Stomach (tissue), 9 donors: ENCODE data around the gene TSPAN17. TPM values are rescaled to one million over a fixed set of nuclear protein-coding genes. Genes with fewer than 3 reads are reported as not detected.
A peak's percentile ranks its signal among the peaks of the same experiment; 100 is the strongest.

Experiments
- DNase-seq, 2 donors: peaks; one replicate each; pipeline versions ENCODE4 v3.0.0 to v3.0.0-alpha.2; 2013 to 2019
- H3K27ac ChIP-seq, 5 donors: fragments of 200-600 bp in 4 of 5; sonication (generic) in 4 of 5; one replicate each; pipeline ENCODE4 v1.5.1; 2013 to 2019; ENCODE audit warnings: mild to moderate bottlenecking in 1 of 5, moderate library complexity in 1 of 5
- H3K27me3 ChIP-seq, 3 donors: fragments of 200-600 bp; sonication (generic); one replicate each; pipeline ENCODE4 v1.5.1; 2017 to 2019; ENCODE audit warnings: mixed run types in 1 of 3
- H3K36me3 ChIP-seq, 4 donors: fragments of 200-600 bp; sonication (generic); 1 replicate in 3 of 4; 2 replicates in 1 of 4; pipeline ENCODE4 v1.5.1; 2016 to 2019
- H3K4me1 ChIP-seq, 4 donors: fragments of 200-600 bp; sonication (generic); one replicate each; pipeline ENCODE4 v1.5.1; 2016 to 2019
- H3K4me3 ChIP-seq, 4 donors: fragments of 200-600 bp; sonication (generic) in 3 of 4; one replicate each; pipeline ENCODE4 v1.5.1; 2016 to 2019; ENCODE audit warnings: mild to moderate bottlenecking in 1 of 4
- H3K9me3 ChIP-seq, 4 donors: fragments of 200-600 bp; sonication (generic); one replicate each; pipeline ENCODE4 v1.5.1; 2016 to 2019
- EP300 ChIP-seq: sonication (generic); formaldehyde crosslinking; IDR thresholded peaks from one replicate; pipeline ENCODE4 v1.6.1; 2017; ENCODE audit warnings: antibody characterized with exemption
- POLR2A ChIP-seq, 4 donors: fragments of 450-650 bp; IDR thresholded peaks; one replicate each; pipeline ENCODE4 v1.6.1; 2016; ENCODE audit warnings: antibody characterized with exemption in 4 of 4, control low read depth in 2 of 4, mild to moderate bottlenecking in 1 of 4, moderate library complexity in 1 of 4
- POLR2AphosphoS5 ChIP-seq, 3 donors: sonication (generic); formaldehyde crosslinking; IDR thresholded peaks; one replicate each; pipeline ENCODE4 v1.6.1; 2016; ENCODE audit warnings: antibody characterized with exemption in 3 of 3
- WGBS, 5 donors: extraction: QIAGEN DNeasy Blood & Tissue Kit in 3 of 5; methylation state at CpG; one replicate each; pipeline versions ENCODE4 v1.1.5 to v1.1.7; 2013 to 2018; 5-methylcytosine and 5-hydroxymethylcytosine counted together
- intact Hi-C: fragments of 100-400 bp; cut with DNase I; formaldehyde crosslinking; loops from one replicate; pipeline ENCODE4 v1.15.1; 2023; ENCODE audit warnings: low total_unique reads
- polyA plus RNA-seq, 3 donors: library from polyadenylated mRNA; stranded (reverse); fragments of 200-250 nt; gene quantifications; one replicate each; pipeline ENCODE4 v1.2.3, GENCODE V29; 2013
- total RNA-seq, 5 donors: library from RNA; depleted of rRNA; stranded (reverse); fragments of >200 nt; gene quantifications; one replicate each; pipeline versions ENCODE4 v1.1.0 to v1.2.3, GENCODE V29; 2014 to 2016
- TF ChIP-seq, protein P1 (sequence below), 7 experiments: fragments of 450-650 bp in 4 of 7; fragments of 200-600 bp in 3 of 7; sonication (generic) in 3 of 7; IDR thresholded peaks; one replicate each; pipeline ENCODE4 v1.5.1; 2016 to 2019; ENCODE audit warnings: antibody characterized with exemption in 7 of 7, control low read depth in 2 of 7, mild to moderate bottlenecking in 1 of 7
- donor health status: healthy with polysubstance abuse.
- donor health status: Bipolar disorder and iron deficiency.
- donor health status: healthy.

TSPAN17 gene
- total and polyA plus RNA-seq, 8 donors, result 2.3 to 79.9 (median 21.7) TPM

DNA sequence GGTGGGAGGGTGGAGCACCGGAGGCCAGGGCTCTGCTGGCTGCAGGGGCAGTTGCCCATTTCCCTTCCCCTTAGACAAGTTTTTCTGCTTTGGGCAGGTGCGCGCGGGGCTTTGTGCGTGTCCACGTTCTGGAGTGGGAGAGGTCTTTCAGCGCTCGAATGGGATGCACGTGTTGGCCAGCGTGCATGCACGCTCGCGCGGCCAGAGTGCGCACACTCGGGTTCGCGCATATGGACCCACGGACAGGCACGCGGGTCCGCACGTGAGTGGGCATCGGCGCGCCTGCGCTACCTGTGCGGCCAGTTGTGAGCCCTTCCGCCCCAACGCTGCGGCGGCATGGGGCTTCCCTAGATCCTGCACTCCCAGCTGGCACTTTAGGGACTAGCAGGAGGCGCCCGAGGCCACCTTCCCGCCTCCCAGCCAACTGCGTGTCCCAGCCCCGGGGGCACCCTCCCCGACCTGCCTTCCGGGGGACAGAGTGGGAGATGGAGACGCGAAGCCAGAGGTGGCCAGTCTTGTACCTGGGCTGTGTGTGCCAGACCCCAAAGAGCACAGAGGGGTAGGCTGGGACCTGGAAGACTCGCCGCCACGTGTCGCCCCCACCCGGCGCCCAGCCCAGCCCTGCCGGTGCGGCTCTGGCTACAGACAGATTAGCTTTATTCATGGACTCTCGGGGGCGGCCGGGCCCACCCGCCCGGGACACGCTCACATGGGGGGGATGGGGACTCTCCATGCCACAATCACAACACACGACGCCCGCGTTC, 27.5 kb upstream of the TSPAN17 start:
- Histone ChIP-seq H3K36me3 (no peaks in the 10 kb centered on the region), H3K27me3 (peaks cover 22 to 99% (median 68%) of the 10 kb centered on the region in 3 donors), H3K4me1 (peaks cover 14 to 23% (median 22%) of the 10 kb centered on the region in 4 donors), H3K9me3 (peaks cover 0 to 7% (median 0%) of the 10 kb centered on the region in 4 donors), H3K4me3 (peak overlapping the region in 2 of 4 donors; percentile 3 to 6), H3K27ac (no peak overlapping the region)
- DNase-seq, result no peak
- intact Hi-C loops, result no loop called here
- WGBS, 5 donors, result 7 to 18% (median 12%) methylated on average over 21 to 59 of the region's 59 CpGs
- no peak for TF ChIP-seq EP300
- no peak for TF ChIP-seq POLR2AphosphoS5 (IDR thresholded peaks at IDR 0.05)
- TF ChIP-seq, protein P1, sequence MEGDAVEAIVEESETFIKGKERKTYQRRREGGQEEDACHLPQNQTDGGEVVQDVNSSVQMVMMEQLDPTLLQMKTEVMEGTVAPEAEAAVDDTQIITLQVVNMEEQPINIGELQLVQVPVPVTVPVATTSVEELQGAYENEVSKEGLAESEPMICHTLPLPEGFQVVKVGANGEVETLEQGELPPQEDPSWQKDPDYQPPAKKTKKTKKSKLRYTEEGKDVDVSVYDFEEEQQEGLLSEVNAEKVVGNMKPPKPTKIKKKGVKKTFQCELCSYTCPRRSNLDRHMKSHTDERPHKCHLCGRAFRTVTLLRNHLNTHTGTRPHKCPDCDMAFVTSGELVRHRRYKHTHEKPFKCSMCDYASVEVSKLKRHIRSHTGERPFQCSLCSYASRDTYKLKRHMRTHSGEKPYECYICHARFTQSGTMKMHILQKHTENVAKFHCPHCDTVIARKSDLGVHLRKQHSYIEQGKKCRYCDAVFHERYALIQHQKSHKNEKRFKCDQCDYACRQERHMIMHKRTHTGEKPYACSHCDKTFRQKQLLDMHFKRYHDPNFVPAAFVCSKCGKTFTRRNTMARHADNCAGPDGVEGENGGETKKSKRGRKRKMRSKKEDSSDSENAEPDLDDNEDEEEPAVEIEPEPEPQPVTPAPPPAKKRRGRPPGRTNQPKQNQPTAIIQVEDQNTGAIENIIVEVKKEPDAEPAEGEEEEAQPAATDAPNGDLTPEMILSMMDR (IDR thresholded peaks at IDR 0.05), result no peak
- TF ChIP-seq POLR2A (IDR thresholded peaks at IDR 0.05), result no peak

DNA sequence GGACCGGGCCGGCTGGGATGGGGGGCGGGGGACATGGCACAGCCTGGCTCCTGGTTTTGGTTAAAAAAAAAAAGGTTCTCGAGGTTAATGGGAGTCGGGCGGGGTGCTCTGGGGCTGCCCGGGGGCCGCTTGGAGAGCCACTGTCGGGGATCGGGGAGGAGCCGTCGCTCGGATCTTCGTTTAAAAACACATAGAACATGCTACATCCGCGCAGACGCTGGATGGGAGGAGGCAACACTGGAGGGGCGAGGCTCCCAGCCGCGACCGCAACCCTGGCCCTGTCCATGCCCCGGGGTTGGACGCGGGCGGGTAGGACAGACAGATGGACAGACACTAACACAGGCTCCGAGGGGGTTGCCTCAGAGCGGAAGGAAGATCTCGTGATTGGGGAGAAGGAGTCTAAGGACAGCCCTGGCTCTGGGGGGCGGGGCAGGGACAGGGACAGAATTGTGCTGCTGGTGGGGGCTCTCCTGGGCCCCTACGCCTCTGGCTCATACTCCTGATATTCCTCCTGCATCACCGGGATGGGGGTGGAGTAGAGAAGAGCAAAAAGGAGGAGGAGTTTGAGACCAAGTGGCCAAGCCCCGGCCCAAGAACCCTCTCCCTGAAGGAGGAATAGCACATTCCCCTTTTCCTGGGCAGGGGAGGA, 26.8 kb upstream of the TSPAN17 start:
- no peaks in the 10 kb centered on the region for H3K36me3 ChIP-seq
- H3K27me3 ChIP-seq, result peaks cover 22 to 99% (median 67%) of the 10 kb centered on the region in 3 donors
- 4 to 6% (median 5%) methylated on average over 28 to 32 of the region's 32 CpGs for WGBS, 5 donors
- H3K9me3 ChIP-seq, result peaks cover 0 to 7% (median 0%) of the 10 kb centered on the region in 4 donors
- peak overlapping the region in 1 of 4 donors; percentile 3 for H3K4me3 ChIP-seq
- no peak overlapping the region for H3K27ac ChIP-seq
- intact Hi-C loops, result no loop called here
- peaks cover 14 to 23% (median 22%) of the 10 kb centered on the region in 4 donors for H3K4me1 ChIP-seq
- TF ChIP-seq EP300, result no peak
- TF ChIP-seq POLR2A (IDR thresholded peaks at IDR 0.05), result no peak
- TF ChIP-seq, protein P1 (IDR thresholded peaks at IDR 0.05), result no peak
- no peak for TF ChIP-seq POLR2AphosphoS5 (IDR thresholded peaks at IDR 0.05)
- DNase-seq, result no peak

DNA sequence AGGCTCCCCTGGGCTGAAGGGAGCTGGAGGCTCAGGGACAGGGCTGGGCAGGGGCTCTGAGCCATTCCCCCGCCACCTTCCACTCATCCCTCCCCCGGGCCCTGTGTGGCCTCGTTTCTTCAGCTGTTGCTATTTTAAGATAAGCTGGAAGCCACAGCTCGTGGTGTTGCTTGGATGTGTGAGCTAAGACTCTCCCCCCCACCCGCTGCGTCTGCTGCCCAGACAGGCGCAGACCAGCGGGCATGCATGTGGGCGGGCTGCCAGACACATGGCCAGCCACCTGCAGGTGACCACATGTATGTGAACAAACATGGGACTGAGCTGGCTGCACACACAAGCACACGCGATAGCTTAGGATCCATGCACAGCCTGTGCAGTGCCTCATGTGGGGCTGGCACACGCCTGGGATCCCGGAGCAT, 25.6 kb upstream of the TSPAN17 start:
- TF ChIP-seq POLR2A (IDR thresholded peaks at IDR 0.05) (no peak), POLR2AphosphoS5 (IDR thresholded peaks at IDR 0.05) (no peak), EP300 (no peak)
- TF ChIP-seq, protein P1 (IDR thresholded peaks at IDR 0.05), result no peak
- no peak overlapping the region for H3K27ac ChIP-seq
- intact Hi-C loops, result no loop called here
- H3K4me3 ChIP-seq, result no peak overlapping the region
- H3K27me3 ChIP-seq, result peaks cover 22 to 99% (median 73%) of the 10 kb centered on the region in 3 donors
- H3K4me1 ChIP-seq, result peaks cover 14 to 25% (median 22%) of the 10 kb centered on the region in 4 donors
- no peaks in the 10 kb centered on the region for H3K36me3 ChIP-seq
- H3K9me3 ChIP-seq, result peaks cover 0 to 7% (median 0%) of the 10 kb centered on the region in 4 donors
- WGBS, 5 donors, result 43 to 58% (median 55%) methylated on average over 8 to 13 of the region's 13 CpGs
- DNase-seq, result no peak

DNA sequence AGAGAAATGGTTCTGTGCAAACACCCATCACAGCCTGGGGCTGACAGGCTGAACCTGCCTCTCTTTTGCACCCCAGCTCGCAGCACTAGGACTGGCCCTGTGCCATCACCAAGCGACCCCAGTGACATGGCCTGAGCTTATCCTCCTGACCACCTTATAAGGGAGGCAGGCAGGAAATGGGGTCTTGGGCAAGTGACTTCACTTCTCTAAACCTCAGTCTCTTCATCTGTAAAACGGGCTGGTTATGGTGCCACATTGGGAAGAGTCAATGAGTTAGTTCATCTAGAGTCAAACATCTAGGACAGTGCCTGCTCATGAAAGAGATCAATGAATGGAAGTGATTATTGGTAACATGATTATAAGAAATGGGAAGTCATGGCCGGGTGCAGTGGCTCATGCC, 23.1 kb upstream of the TSPAN17 start:
- H3K4me1 ChIP-seq, result peaks cover 10 to 23% (median 17%) of the 10 kb centered on the region in 4 donors
- H3K27me3 ChIP-seq, result peaks cover 17 to 99% (median 79%) of the 10 kb centered on the region in 3 donors
- WGBS, 5 donors, result 75 to 83% (median 77%) methylated on average over 4 of the region's 4 CpGs
- TF ChIP-seq EP300, result no peak
- TF ChIP-seq, protein P1 (IDR thresholded peaks at IDR 0.05), result no peak
- TF ChIP-seq POLR2A (IDR thresholded peaks at IDR 0.05), result no peak
- no peak for TF ChIP-seq POLR2AphosphoS5 (IDR thresholded peaks at IDR 0.05)
- no peaks in the 10 kb centered on the region for H3K36me3 ChIP-seq
- no peak for DNase-seq
- H3K9me3 ChIP-seq, result peaks cover 0 to 6% (median 0%) of the 10 kb centered on the region in 4 donors
- intact Hi-C loops, result no loop called here
- no peak overlapping the region for H3K4me3 ChIP-seq
- H3K27ac ChIP-seq, result no peak overlapping the region
